ENCODE measurements around the gene ADGRD1.

The ADGRD1 gene

DNA sequence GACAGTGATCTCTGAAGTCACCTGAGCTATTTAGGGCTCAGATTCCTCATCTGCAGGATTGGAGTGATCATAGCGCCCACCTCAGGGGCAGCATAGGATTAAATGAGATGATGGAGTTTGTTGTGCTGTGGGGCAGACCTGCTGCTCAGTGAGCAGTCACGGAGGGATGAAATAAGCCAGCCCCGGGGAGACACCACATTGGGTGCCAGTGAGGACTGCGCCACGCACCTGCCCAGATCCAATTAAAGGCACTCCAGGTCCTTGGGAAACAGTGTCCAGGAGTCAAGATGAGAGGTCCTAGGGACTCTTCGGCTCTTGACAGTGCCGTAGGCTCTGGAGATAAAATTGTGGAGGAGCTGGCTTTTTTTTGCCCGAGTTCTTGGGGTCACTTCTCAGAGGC lies 166.2 kb downstream of the ADGRD1 start:
- Histone ChIP-seq H3K4me3 (ENCODE audit: low read depth, low read length) (no peak overlapping the region), H4K12ac (ENCODE audit: low read depth, low read length) (no peak overlapping the region), H3K79me2 (ENCODE audit: control insufficient read depth, insufficient read depth, low read length, poor library complexity) (no peaks in the 10 kb centered on the region), H3K27me3 (ENCODE audit: insufficient read depth, low read length) (no peaks in the 10 kb centered on the region), H2BK12ac (ENCODE audit: low read length) (no peak overlapping the region), H3K79me1 (ENCODE audit: low read length) (no peaks in the 10 kb centered on the region), H3K23ac (ENCODE audit: low read length) (no peak overlapping the region), H3K9ac (ENCODE audit: low read length) (no peak overlapping the region), H3K4me2 (ENCODE audit: low read length) (no peak overlapping the region), H2AFZ (ENCODE audit: insufficient read depth, low read length, poor library complexity) (no peak overlapping the region), H3K36me3 (ENCODE audit: control insufficient read depth in 1 of 2, insufficient read depth in 2 of 2, low read length in 2 of 2) (no peaks in the 10 kb centered on the region), H4K91ac (ENCODE audit: low read depth, low read length) (no peak overlapping the region), H2BK120ac (ENCODE audit: insufficient read depth, low read length, poor library complexity) (no peak overlapping the region), H2AK5ac (ENCODE audit: low read length) (no peak overlapping the region), H3K4me1 (ENCODE audit: control insufficient read depth in 1 of 2, insufficient read depth in 2 of 2, low read length in 2 of 2) (no peaks in the 10 kb centered on the region), H4K8ac (ENCODE audit: low read depth, low read length) (no peak overlapping the region), H3K18ac (ENCODE audit: low read length) (no peak overlapping the region), H2BK5ac (ENCODE audit: low read depth, low read length, poor library complexity) (no peak overlapping the region), H3K9me3 (ENCODE audit: insufficient read depth, low read depth, low read length) (peaks cover 6% of the 10 kb centered on the region), H3K14ac (ENCODE audit: low read length) (no peak overlapping the region), H3K4ac (ENCODE audit: low read depth, low read length) (no peak overlapping the region), H3K27ac (ENCODE audit: low read depth, low read length) (no peak overlapping the region)
- no peak for DNase-seq
- WGBS (ENCODE audit: extremely low coverage, insufficient coverage, insufficient read length): no CpG with 5 or more reads among the region's 8 CpGs

GRCh38 chr12:131120831-131121271 lies 167.1 kb downstream of the ADGRD1 start:
- no peak overlapping the region for H2BK120ac ChIP-seq (ENCODE audit: insufficient read depth, low read length, poor library complexity)
- H2AFZ ChIP-seq (ENCODE audit: insufficient read depth, low read length, poor library complexity): no peak overlapping the region
- WGBS (ENCODE audit: extremely low coverage, insufficient coverage, insufficient read length): no CpG with 5 or more reads among the region's 25 CpGs
- H3K4ac ChIP-seq (ENCODE audit: low read depth, low read length): no peak overlapping the region
- DNase-seq: no peak
- H3K4me2 ChIP-seq (ENCODE audit: low read length): no peak overlapping the region
- no peak overlapping the region for H4K8ac ChIP-seq (ENCODE audit: low read depth, low read length)
- H3K36me3 ChIP-seq (ENCODE audit: control insufficient read depth in 1 of 2, insufficient read depth in 2 of 2, low read length in 2 of 2): no peaks in the 10 kb centered on the region
- no peaks in the 10 kb centered on the region for H3K4me1 ChIP-seq (ENCODE audit: control insufficient read depth in 1 of 2, insufficient read depth in 2 of 2, low read length in 2 of 2)
- H3K27me3 ChIP-seq (ENCODE audit: insufficient read depth, low read length): no peaks in the 10 kb centered on the region
- no peaks in the 10 kb centered on the region for H3K79me1 ChIP-seq (ENCODE audit: low read length)
- H2BK12ac ChIP-seq (ENCODE audit: low read length): no peak overlapping the region
- no peaks in the 10 kb centered on the region for H3K79me2 ChIP-seq (ENCODE audit: control insufficient read depth, insufficient read depth, low read length, poor library complexity)
- H3K9me3 ChIP-seq (ENCODE audit: insufficient read depth, low read depth, low read length): peaks cover 2% of the 10 kb centered on the region
- H3K23ac ChIP-seq (ENCODE audit: low read length): no peak overlapping the region
- no peak overlapping the region for H3K18ac ChIP-seq (ENCODE audit: low read length)
- no peak overlapping the region for H3K9ac ChIP-seq (ENCODE audit: low read length)
- no peak overlapping the region for H4K91ac ChIP-seq (ENCODE audit: low read depth, low read length)
- H2BK5ac ChIP-seq (ENCODE audit: low read depth, low read length, poor library complexity): no peak overlapping the region
- no peak overlapping the region for H3K14ac ChIP-seq (ENCODE audit: low read length)
- H2AK5ac ChIP-seq (ENCODE audit: low read length): no peak overlapping the region
- H4K12ac ChIP-seq (ENCODE audit: low read depth, low read length): no peak overlapping the region
- H3K4me3 ChIP-seq (ENCODE audit: low read depth, low read length): no peak overlapping the region
- no peak overlapping the region for H3K27ac ChIP-seq (ENCODE audit: low read depth, low read length)

DNA sequence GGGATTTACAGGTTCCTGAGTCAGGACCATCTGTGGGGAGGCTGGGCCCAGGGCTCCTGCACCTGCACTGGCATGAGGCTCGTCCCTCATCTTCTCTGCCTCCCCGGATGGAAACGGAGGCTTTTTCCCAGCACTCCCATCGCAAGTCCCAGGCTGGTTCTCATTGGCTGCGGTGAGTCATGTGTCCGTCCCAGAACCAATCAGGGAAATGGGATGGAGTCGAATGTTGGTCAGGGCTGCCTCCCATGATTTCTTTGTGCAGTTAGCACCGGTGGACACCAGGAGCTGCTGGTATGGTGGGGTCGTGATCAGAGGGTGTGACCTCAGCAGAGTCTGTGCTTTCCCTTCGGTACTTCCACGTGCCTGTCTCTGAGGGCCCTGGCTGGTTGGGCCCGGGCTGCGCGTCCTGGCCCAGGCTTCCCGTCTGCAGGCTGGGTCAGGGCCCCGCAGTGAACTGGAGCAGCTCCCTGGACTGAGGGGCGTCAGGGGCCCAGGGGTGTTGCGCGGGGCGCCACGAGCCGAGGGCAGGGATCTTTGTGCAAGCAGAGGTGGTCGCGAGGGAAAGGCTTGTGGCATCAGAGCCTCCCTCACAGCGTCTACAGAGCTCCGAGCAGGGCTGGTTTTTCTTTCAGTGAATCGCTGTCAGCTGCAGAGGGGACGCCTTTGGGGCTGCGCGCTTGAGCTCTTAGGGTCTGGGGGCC lies 168.1 kb downstream of the ADGRD1 start:
- DNase-seq: no peak
- H3K27ac ChIP-seq (ENCODE audit: low read depth, low read length): no peak overlapping the region
- H4K12ac ChIP-seq (ENCODE audit: low read depth, low read length): no peak overlapping the region
- H3K79me2 ChIP-seq (ENCODE audit: control insufficient read depth, insufficient read depth, low read length, poor library complexity): no peaks in the 10 kb centered on the region
- no peak overlapping the region for H3K14ac ChIP-seq (ENCODE audit: low read length)
- H4K8ac ChIP-seq (ENCODE audit: low read depth, low read length): no peak overlapping the region
- no peak overlapping the region for H2AFZ ChIP-seq (ENCODE audit: insufficient read depth, low read length, poor library complexity)
- H3K4me3 ChIP-seq (ENCODE audit: low read depth, low read length): no peak overlapping the region
- H2AK5ac ChIP-seq (ENCODE audit: low read length): no peak overlapping the region
- H3K27me3 ChIP-seq (ENCODE audit: insufficient read depth, low read length): no peaks in the 10 kb centered on the region
- no peak overlapping the region for H3K18ac ChIP-seq (ENCODE audit: low read length)
- H3K23ac ChIP-seq (ENCODE audit: low read length): no peak overlapping the region
- no peak overlapping the region for H3K4me2 ChIP-seq (ENCODE audit: low read length)
- no peak overlapping the region for H2BK12ac ChIP-seq (ENCODE audit: low read length)
- no peak overlapping the region for H4K91ac ChIP-seq (ENCODE audit: low read depth, low read length)
- H3K9me3 ChIP-seq (ENCODE audit: insufficient read depth, low read depth, low read length): peaks cover 2% of the 10 kb centered on the region
- H3K4me1 ChIP-seq (ENCODE audit: control insufficient read depth in 1 of 2, insufficient read depth in 2 of 2, low read length in 2 of 2): no peaks in the 10 kb centered on the region
- H3K36me3 ChIP-seq (ENCODE audit: control insufficient read depth in 1 of 2, insufficient read depth in 2 of 2, low read length in 2 of 2): no peaks in the 10 kb centered on the region
- H3K4ac ChIP-seq (ENCODE audit: low read depth, low read length): no peak overlapping the region
- no peak overlapping the region for H2BK5ac ChIP-seq (ENCODE audit: low read depth, low read length, poor library complexity)
- WGBS (ENCODE audit: extremely low coverage, insufficient coverage, insufficient read length): no CpG with 5 or more reads among the region's 30 CpGs
- no peak overlapping the region for H2BK120ac ChIP-seq (ENCODE audit: insufficient read depth, low read length, poor library complexity)
- H3K9ac ChIP-seq (ENCODE audit: low read length): no peak overlapping the region
- H3K79me1 ChIP-seq (ENCODE audit: low read length): no peaks in the 10 kb centered on the region

DNA sequence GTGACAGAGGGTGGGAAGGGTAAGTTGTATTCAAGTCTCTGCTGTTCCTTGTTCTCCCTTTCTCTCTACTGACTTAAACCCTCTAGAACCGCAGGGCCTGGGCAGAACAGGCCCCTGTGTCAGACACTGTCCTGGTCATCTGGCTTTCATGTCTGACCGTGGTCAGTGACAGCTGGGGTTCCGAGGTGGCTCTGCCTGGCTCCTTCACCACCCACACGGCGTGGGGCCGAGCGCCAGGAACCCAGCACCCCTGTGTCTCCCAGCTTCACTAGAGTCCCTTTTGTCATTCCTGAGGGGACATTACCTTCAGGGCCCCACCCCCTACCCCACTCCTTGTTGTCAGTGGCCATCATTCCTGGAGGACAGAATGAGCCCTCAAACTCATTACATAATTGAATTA lies 168.9 kb downstream of the ADGRD1 start:
- H4K8ac ChIP-seq (ENCODE audit: low read depth, low read length): no peak overlapping the region
- no CpG with 5 or more reads among the region's 7 CpGs for WGBS (ENCODE audit: extremely low coverage, insufficient coverage, insufficient read length)
- H4K91ac ChIP-seq (ENCODE audit: low read depth, low read length): no peak overlapping the region
- H3K4ac ChIP-seq (ENCODE audit: low read depth, low read length): no peak overlapping the region
- H3K27me3 ChIP-seq (ENCODE audit: insufficient read depth, low read length): no peaks in the 10 kb centered on the region
- peak overlapping the region; percentile 5 for H3K4me3 ChIP-seq (ENCODE audit: low read depth, low read length)
- H2BK5ac ChIP-seq (ENCODE audit: low read depth, low read length, poor library complexity): no peak overlapping the region
- H2BK120ac ChIP-seq (ENCODE audit: insufficient read depth, low read length, poor library complexity): no peak overlapping the region
- no peak for DNase-seq
- no peak overlapping the region for H3K9ac ChIP-seq (ENCODE audit: low read length)
- H3K9me3 ChIP-seq (ENCODE audit: insufficient read depth, low read depth, low read length): peaks cover 2% of the 10 kb centered on the region
- no peak overlapping the region for H3K4me2 ChIP-seq (ENCODE audit: low read length)
- H3K79me2 ChIP-seq (ENCODE audit: control insufficient read depth, insufficient read depth, low read length, poor library complexity): no peaks in the 10 kb centered on the region
- H2AK5ac ChIP-seq (ENCODE audit: low read length): no peak overlapping the region
- H2AFZ ChIP-seq (ENCODE audit: insufficient read depth, low read length, poor library complexity): no peak overlapping the region
- no peak overlapping the region for H4K12ac ChIP-seq (ENCODE audit: low read depth, low read length)
- H3K14ac ChIP-seq (ENCODE audit: low read length): no peak overlapping the region
- no peaks in the 10 kb centered on the region for H3K36me3 ChIP-seq (ENCODE audit: control insufficient read depth in 1 of 2, insufficient read depth in 2 of 2, low read length in 2 of 2)
- H3K4me1 ChIP-seq (ENCODE audit: control insufficient read depth in 1 of 2, insufficient read depth in 2 of 2, low read length in 2 of 2): no peaks in the 10 kb centered on the region
- no peak overlapping the region for H3K23ac ChIP-seq (ENCODE audit: low read length)
- H3K27ac ChIP-seq (ENCODE audit: low read depth, low read length): no peak overlapping the region
- H3K79me1 ChIP-seq (ENCODE audit: low read length): no peaks in the 10 kb centered on the region
- H2BK12ac ChIP-seq (ENCODE audit: low read length): no peak overlapping the region
- no peak overlapping the region for H3K18ac ChIP-seq (ENCODE audit: low read length)

Data from trophoblast cell (in vitro differentiated cells and primary cell).